AG04450 (cell line): Measurements from ENCODE around the gene PTPN3. TPM values are rescaled to one million over a fixed set of nuclear protein-coding genes. Genes with fewer than 3 reads are reported as not detected.

Source experiments
- CTCF ChIA-PET: fragments of 300-600, 350-600 bp; formaldehyde crosslinking; extraction: SDS; loops from one replicate; lab custom pipeline; 2022; ENCODE audit warnings: antibody characterized with exemption, inconsistent platforms; lab: Charles Lee
- POLR2A ChIA-PET: fragments of 350-600 bp; formaldehyde crosslinking; extraction: SDS; loops from one replicate; lab custom pipeline; 2021; ENCODE audit warnings: antibody characterized with exemption, inconsistent platforms; lab: Yijun Ruan, JAX
- DNase-seq: peaks from one replicate; pipeline ENCODE4 v3.0.0-alpha.2; 2011; ENCODE audit warnings: low read depth, low spot score
- H3K27ac ChIP-seq: one replicate; pipeline ENCODE4 v1.5.1; 2012; ENCODE audit warnings: low read depth, low read length, control low read depth
- H3K27me3 ChIP-seq: one replicate; pipeline ENCODE4 v1.6.0; 2012; ENCODE audit warnings: low read length; ENCODE audit not compliant: control insufficient read depth, insufficient read depth
- H3K4me3 ChIP-seq: 2 replicates; pipeline ENCODE4 v1.5.1; 2011; ENCODE audit warnings: mild to moderate bottlenecking, low read depth, low read length, control low read depth
- H3K9me3 ChIP-seq: 2 replicates; pipeline ENCODE4 v1.5.1; 2012; ENCODE audit warnings: low read length; ENCODE audit not compliant: control insufficient read depth, insufficient read depth
- CTCF ChIP-seq: IDR thresholded peaks from 2 replicates; pipeline ENCODE4 v1.5.1; 2011; ENCODE audit warnings: low read depth, low read length, control low read depth, inconsistent platforms
- polyA plus RNA-seq: library from polyadenylated mRNA; depleted of rRNA; stranded (reverse); fragments of >200 nt; gene quantifications from 2 replicates; pipeline ENCODE4 v1.2.3, GENCODE V29; 2011

Gene PTPN3
- polyA plus RNA-seq, 1 experiment: 1.4 TPM

- Histone ChIP-seq H3K9me3 (no peaks in the 10 kb centered on the region), H3K27ac (no peak overlapping the region), H3K27me3 (no peaks in the 10 kb centered on the region), H3K4me3 (no peak overlapping the region)
- POLR2A ChIA-PET: no interaction called here
- no peak for DNase-seq
- no peak for TF ChIP-seq CTCF
- CTCF ChIA-PET: no interaction called here
These were observed 42.2 kb downstream of the PTPN3 start for GRCh38 chr9:109455861-109456260.

- POLR2A ChIA-PET: no interaction called here
- Histone ChIP-seq H3K9me3 (no peaks in the 10 kb centered on the region), H3K4me3 (no peak overlapping the region), H3K27me3 (no peaks in the 10 kb centered on the region), H3K27ac (no peak overlapping the region)
- DNase-seq: no peak
- CTCF ChIA-PET: no interaction called here
- no peak for TF ChIP-seq CTCF
These were observed 42.7 kb downstream of the PTPN3 start for GRCh38 chr9:109455391-109455790.

GRCh38 chr9:109454601-109455155 lies 43.4 kb downstream of the PTPN3 start:
- TF ChIP-seq CTCF: no peak
- DNase-seq: no peak
- Histone ChIP-seq H3K27ac (no peak overlapping the region), H3K4me3 (no peak overlapping the region), H3K9me3 (no peaks in the 10 kb centered on the region), H3K27me3 (no peaks in the 10 kb centered on the region)
- CTCF ChIA-PET: no interaction called here
- POLR2A ChIA-PET: no interaction called here

- ChIA-PET CTCF (interaction anchor here (1.4 to 1.8 kb wide), 3 partner anchors 13 to 18 kb away, joined by 3 to 12 read pairs (median 6); no protein-coding TSS in a partner anchor), POLR2A (no interaction called here)
- Histone ChIP-seq H3K27me3 (no peaks in the 10 kb centered on the region), H3K4me3 (no peak overlapping the region), H3K27ac (no peak overlapping the region), H3K9me3 (no peaks in the 10 kb centered on the region)
- DNase-seq: no peak
- no peak for TF ChIP-seq CTCF
These were observed 44.1 kb downstream of the PTPN3 start for GRCh38 chr9:109454041-109454440.

GRCh38 chr9:109453210-109453842 lies 44.8 kb downstream of the PTPN3 start:
- no peak overlapping the region for H3K4me3 ChIP-seq
- CTCF ChIA-PET: interaction anchor here (1.4 to 1.8 kb wide), 3 partner anchors 13 to 18 kb away, joined by 3 to 12 read pairs (median 6); no protein-coding TSS in a partner anchor
- TF ChIP-seq CTCF: no peak
- peak; percentile 27 for DNase-seq
- H3K27me3 ChIP-seq: no peaks in the 10 kb centered on the region
- no peaks in the 10 kb centered on the region for H3K9me3 ChIP-seq
- POLR2A ChIA-PET: no interaction called here
- H3K27ac ChIP-seq: peak overlapping the region; percentile 13
